ENCODE results near the gene NEK11.

DNA sequence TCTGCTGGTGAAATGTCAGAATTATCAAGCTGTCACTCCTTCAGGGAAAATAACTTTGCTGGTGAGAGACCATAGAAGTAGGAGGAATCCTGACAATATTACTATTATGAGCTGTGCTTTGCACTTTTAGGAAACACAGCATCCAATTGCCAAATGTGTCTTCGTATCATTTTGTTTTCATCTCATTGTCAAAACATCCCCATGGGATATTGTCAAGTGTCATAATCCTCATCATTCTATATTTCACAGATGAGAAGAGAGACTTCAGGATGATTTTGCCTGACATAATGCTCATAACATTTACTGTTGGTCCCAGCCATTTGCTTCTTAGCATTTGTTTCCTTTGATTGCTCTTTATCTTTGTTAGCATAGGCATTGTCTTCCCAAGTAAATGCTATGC lies 234.4 kb downstream of the NEK11 start:
- no peak for TF ChIP-seq FOXM1 (IDR thresholded peaks at IDR 0.05; ENCODE audit: borderline replicate concordance)
- TF ChIP-seq LEF1 (IDR thresholded peaks at IDR 0.05; ENCODE audit: borderline replicate concordance) = no peak
- TF ChIP-seq FOXK2 (IDR thresholded peaks at IDR 0.05) = no peak

Data from HEK293T (cell line).